Retina (tissue), 1 donor: ENCODE results near the gene SLC35C1.
A peak's percentile ranks its signal among the peaks of the same experiment; 100 is the strongest.
"Not testable (repeated sequence)": the region's sequence is repeated elsewhere in the genome, so short reads cannot be mapped to it uniquely, and the experiment has no call there.

ENCODE experiments used
- DNase-seq: peaks from one replicate; pipeline ENCODE4 v3.0.0-alpha.2; 2016

Gene SLC35C1

DNA sequence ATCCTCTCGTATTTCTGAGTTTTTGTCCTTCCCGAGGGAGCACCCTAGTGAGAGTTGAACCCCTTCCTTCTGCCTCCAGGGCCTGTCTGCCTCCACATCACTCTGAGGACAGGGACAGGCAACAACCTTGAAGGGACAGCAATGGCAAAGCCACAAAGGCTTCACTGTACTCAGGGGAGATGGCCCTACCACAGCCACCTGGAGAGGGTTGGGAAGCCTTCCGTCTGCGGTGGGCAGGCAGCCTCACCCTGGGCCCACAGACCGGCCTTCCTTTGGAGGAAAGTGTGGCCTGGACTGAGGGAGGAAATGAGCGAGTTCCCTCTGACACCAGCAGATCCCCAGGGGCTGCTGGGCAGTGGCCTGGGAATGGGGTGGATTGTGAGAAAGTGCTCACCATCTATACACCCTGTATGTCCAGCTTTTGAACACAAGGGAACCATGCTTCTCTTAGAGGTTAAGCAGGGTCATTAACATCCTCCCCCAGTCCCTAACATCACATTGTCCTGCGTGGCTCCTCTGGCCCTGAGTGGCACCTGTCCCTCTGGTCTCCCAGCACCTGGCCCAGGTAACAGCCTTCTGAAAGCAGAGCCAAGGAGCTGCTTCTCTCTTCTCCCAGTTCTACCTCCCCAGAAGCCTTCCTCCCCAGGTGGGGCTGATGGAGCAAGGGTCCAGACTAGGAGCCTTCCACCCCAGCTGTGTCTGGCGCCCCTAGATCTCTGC is 6.8 kb downstream of the SLC35C1 start:
- DNase-seq, result no peak

DNA sequence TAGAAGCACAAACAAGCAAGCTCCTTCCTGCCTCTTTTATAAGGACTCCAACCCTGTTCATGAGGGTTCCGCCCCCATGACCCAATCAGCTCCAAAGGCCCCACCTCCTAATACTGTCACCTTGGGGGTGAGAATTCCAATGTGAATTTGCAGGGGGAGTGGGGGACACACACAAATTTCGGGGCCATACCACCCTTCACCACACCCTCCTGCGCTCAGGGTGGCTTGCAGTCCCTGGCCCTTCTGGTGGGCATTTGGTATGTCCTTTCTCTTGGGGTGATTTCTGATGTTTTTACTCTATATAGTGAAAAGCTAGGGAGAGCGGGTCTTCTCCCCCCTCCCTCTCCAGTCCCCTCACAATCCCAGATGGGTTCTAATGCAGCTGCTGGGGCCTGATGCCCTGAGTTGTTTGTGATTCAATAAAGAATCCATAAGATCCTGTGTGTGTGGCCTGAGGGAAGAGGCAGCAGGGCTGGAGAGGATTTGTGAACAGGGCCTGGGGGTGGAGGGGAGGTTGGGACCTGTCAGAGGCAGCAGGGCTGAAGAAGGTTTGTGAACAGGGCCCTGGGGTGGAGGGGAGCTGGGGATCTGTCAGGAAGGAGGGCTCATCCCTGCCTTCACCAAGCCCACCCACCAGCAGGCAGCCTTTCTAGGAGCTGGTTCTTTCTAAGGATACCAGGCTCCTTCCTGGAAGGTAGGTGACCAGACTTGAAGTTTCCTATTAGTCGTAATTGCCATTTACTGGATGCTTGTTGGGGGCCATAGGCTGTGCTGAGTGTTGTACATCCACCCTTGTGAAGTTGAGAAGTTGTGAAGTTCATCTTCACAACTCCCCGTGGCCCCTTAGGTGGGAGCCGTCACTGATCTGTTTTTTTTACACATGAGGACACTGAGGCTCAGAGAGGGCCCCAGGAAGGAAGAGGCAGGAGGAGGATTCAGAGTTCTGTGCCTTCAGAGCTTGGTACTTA is 7.9 kb downstream of the SLC35C1 start:
- DNase-seq, result no peak

DNA sequence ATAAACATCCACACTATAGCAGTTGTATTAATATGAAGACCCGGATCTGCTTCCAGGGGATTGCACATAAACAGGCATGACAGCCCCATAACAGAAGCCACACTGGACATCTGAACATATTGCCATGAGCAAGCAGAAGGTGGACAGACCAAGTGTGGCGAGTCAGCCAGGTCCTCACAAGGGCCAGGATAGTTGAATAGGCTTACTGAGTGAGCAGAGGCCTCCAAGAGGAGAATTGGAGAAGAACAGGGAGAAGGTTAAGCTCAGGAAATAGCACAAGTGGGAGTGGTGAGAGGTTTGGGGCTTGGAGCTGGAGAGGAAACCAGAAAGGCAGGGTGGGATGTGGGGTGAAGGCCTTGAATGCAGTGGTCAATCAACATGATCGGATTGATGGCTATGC is 10.8 kb downstream of the SLC35C1 start:
- peak; percentile 8 for DNase-seq

DNA sequence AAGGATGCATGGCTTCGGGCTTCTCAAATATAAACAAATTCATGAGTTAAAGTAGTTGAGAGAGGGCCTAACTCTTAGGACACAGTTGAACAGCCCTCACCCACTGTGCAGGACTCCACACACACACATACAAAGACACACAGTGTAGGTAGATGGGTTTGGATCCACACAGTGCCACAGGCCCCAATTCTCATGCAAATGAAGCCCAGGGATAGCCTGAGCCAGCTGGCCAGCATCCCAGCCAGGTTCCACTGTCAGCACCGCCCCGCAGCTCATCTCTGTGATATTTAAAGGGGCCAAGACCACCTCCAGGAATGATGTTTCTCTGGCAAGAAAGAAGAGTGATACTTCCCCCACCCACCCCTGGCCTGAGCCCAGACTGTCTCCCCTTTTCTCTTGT is 11.7 kb downstream of the SLC35C1 start:
- DNase-seq, result no peak

DNA sequence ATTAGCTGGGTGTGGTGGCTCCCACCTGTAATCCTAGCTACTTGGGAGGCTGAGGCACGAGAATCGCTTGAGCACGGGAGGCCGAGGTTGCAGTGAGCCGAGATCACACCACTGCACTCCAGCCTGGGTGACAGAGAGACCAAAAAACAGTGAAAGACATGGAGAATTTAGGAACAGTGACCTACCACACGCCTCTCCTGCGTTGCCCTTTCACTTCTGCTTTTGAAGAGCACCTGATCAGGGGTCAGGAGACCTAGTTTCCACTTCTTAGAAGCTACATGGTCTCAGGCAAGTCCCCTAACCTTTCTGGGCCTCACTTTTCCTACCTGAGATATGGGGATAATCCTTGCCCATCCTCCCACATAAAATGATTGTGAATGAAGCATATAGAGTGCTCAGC is 12.2 kb downstream of the SLC35C1 start:
- DNase-seq, result no peak

DNA sequence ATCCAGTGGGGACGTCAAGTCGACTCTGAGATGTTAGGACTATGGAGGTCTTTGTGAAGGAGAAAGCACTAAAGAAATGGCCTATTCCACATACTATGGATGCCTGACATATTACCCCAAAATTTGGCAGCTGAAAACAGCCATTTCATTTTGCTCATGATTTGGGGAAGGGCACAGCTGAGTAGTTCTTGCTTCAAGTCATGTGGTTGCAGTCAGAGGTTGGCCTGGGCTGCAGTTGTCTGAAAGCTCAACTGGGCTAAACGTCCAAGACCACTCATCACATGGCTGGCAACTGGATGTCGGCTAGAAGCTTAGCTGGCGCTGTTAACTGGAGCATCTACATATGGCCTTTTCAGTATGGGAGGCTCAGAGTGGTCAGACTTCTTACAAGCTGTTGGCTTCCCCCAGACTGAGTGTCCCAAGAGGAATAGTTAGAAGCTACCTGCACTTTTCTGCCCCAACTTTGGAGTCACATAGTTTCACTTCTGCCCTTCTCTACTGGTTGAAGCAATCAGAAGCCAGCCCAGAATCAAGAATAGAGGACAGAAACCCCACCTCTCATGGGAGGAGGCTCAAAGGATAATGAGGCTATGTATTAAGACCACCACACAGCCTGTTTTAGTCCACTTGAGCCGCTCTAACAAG is 14.1 kb downstream of the SLC35C1 start:
- no peak for DNase-seq

DNA sequence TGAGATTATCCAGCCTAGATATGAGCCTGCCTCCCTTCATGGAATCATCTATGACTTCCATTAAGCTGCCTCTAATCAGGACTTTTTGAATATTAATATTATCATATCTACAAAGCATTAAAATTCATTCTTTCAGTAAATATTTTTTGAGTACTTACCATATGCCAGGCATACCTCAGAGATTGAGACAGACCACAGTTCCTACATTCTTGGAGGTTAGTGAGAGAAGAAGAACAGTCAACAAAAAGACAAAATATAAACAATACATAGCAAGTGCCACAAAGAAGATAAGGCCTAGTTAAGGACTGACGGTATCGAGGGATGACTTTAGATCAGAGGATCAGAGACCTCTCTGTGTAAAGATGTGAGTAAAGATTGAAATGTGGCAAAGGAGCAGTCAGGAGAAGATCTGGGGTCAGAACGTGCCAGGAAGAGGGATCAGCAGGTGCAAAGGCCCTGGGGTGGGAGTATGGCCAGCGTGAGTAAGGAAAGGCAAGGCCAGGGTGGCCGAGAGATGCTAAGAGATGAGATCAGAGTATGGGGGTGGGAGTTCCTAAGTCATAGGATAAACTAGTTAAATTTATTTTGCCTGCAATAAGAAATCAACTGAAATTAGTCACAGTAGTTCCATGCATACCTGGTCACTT is 15.4 kb downstream of the SLC35C1 start:
- no peak for DNase-seq

DNA sequence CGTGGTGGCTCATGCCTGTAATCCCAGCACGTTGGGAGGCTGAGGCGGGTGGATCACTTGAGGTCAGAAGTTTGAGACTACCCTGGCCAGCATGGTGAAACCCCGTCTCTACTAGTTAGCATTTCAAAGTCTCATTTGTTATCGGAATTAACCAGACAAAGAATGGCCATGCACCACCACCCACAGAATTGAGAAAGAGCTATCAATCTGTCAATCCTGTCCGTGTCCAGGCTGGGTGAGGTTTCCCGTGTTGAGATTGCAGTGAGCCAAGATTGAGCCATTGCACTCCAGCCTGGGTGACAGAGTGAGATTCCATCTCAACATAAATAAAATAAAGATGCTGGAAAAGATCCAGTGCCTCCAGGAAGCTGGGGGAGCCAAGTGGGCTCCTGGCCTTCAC is 21.5 kb downstream of the SLC35C1 start:
- not testable (repeated sequence) for DNase-seq

DNA sequence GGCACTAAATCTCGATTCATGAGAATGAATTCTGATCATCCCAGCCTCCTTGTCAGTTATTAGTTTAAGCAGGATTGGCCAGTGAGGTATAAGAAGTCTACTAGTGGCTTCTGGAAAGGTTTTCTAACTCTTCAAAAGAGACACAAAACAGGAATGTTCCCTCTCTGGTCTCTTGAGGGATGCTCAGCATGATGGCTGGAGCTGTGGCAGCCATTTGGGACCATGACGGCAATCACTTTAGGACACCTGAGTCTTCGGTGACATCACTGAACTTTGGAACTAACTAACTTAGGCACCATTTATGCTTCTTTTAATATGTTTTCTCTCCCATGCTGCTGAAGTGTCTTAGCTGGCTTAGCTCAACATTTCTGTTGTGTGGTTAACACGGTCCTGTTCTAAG is 22.2 kb downstream of the SLC35C1 start:
- DNase-seq, result no peak

DNA sequence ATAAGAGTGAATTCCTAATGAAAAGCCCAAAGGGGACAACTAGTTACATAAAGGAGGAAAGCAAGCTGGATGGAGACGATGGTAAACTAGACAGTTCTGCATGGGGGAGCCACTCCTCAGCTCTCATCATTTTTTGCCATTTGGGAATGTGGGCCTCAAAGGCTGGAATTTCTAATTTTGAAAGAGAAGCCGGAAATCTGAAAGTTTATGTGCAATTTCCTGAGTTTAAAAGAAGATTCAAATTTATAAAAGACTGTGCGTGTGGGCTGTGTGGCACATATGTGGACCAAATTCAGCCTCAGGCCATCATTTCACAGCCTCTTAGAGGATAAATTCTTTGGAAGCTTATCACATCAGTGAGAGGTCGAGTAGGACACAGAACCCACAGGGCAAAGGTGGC is 24.0 kb downstream of the SLC35C1 start:
- peak; percentile 11 for DNase-seq

DNA sequence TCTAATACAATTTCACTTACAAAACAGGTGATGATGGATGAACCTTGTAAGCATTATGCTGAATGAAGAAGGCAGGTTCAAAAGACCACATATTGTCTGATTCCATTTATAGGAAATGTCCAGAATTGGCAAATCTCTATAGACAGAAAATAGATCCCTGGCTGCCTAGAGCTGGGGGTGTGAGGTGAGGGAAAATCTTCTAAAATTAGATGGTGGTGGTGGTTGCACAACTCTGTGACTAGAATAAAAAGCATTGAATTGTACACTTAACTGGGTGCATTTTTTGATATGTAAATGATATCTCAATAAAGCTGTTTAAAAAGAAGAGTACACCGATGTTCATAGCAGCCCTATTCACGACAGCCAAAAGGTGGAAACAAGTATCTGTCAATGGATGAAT is 25.6 kb downstream of the SLC35C1 start:
- no peak for DNase-seq

DNA sequence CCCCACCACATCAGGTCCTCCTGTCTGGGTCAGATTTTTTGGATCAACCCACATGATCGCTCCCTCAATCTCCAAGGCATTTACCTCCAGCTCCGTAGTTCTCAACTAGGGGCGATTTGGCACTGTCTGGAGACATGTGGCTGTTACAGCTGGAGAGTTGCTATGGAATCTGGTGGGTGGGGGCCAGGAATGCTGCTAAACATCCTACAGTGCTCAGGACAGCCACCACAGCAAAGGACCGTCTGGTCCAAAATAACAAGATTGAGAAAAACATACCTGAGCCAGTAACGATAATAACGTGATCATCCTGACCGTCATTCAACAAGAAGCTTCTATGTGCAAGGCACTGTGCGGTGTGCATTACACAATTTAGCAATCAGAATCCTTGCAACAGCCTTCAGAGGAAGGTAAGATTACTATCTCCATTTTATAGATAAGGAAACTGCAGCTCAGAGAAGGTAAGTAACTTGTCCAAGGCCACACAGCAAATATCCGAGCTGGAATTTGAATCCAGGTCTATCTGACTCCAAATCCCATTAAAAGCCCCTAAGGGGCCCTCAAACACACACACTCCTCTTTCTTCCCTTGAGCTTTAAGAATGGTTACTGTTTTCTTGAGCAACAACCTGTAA is 28.0 kb downstream of the SLC35C1 start:
- no peak for DNase-seq

DNA sequence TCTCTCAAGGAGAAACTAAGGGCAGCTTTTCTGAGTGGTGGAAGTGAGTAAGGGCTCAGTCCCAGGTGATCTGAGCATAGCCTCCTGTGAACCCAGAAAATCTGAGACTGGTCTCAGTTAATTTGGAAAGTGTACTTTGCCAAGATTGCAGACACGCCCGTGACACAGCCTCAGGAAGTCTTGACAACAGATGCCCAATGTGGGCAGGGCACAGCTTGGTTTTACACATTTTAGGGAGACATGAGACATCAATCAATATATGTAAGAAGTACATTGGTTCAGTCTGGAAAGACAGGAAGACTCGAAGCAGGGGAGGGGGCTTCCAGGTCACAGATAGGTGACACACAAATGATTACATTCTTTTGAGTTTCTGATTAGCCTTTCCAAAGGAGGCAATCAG is 28.8 kb downstream of the SLC35C1 start:
- DNase-seq, result no peak

DNA sequence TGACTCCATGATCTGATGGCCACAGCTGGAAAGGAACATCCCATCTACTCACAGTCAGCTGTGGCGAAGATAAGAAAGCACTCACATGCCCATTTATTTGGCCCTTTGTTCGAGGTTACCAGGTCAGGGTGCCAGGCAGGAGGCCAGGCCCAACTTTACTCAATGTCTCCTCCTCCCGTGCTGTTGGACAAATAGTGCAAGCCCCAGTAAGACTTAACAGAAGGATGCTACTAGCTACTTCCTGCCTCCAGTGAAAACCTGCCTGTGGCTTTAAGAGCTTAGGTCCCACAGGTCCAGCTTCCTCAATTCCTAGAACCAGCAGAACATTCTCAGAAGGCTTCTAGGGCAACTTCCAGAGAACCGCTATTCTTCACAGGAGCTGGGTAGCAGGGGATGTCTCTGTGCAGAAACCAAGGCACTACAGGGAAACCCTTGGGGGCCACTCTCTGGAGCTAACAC is 29.4 kb downstream of the SLC35C1 start:
- no peak for DNase-seq

DNA sequence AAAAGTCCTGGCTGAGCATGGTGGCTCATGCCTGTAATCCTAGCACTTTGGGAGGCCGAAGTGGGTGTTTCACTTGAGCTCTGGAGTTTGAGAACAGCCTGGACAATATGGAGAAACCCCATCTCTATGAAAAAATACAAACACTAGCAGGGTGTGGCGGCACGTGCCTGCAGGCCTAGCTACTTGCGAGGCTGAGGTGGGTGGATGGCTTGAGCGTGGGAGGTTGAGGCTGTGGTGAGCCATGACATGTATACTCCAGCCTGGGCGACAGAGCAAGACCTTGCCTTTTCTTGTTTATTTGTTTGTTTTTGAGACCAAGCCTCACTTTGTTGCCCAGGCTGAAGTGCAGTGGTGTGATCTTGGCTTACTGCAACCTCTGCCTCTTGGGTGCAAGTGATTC is 34.3 kb downstream of the SLC35C1 start:
- DNase-seq, result no peak

DNA sequence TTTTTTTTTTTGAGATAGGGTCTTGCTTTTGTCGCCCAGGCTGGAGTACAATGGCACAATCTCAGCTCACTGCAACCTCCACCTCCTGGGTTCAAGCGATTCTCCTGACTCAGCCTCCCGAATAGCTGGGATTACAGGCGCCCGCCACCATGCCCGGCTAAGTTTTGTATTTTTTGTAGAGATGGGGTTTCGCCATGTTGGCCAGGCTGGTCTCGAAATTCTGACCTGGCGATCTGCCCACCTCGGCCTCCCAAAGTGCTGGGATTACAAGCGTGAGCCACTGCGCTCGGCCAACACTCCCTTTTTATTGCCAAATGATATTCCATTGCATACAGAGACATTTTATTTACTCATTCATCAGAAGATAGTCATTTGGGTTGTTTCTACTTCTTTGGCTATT is 35.3 kb downstream of the SLC35C1 start:
- DNase-seq, result not testable (repeated sequence)

DNA sequence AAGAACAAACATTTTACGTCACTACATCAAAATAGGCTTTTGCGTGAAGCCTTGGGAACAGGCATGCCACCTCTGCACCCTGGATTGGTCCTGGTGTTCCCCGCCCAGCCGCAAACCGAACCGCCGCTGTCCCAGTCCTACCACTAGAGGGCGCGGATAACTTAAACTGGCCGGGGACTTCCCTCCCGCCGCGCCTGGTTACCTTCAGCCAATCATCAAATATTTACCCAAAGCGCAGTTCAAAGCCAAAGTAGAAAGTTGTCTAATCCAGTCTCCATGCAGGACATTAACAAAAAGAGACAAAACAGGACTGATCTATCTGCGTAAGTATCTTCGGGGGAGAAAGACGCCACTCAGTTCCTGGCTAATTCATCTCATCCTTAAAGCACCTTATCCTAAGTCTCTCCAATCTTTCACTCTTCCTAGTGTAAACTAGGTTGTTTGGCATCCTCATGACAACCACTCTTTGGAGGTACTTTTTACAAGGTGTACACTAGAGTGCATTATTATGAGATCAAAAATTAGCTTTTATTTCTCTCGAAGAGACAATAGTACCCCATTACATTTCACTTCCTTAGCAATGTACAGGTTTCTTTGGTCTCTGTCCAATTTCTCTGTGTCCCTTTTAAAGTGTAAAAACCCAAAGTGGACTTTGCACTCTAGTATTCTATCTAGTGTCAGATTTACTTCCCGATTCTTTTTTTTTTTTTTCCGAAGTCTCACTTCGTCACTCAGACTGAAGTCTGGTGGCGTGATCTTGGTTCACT is 38.4 kb downstream of the SLC35C1 start:
- DNase-seq, result peak; percentile 91

DNA sequence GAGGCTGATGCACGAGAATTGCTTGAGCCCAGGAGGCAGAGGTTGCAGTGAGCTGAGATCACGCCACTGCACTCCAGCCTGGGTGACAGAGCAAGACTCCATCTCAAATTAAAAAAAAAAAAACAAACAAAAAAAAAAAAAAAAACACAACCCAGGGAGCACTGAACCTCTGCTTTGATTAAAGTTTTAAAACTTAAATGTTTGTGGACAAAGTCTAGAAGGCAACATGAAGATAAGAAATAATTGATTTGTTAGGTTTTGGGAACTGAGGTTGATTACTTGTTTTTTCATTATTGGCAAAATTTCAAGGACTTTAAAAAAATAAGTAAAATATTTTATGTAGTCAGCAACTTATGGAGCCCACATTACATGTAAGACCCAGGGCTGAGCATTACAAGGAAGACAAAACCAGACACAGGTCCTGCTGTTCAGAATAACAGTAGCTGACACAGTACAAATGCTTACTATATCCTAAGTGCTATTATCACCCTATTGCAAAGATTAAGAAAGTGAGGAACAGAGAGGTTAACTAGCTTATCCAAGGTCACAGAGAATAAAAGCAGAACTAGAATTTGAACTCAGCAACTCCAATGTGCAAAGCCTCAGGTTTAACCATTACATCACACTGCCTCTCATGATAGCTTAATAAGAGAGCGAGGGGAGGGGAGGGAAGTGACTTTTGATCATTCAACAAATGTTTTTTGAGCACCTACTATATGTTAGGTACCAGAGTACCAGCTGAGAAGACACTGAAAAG is 40.1 kb downstream of the SLC35C1 start:
- no peak for DNase-seq

DNA sequence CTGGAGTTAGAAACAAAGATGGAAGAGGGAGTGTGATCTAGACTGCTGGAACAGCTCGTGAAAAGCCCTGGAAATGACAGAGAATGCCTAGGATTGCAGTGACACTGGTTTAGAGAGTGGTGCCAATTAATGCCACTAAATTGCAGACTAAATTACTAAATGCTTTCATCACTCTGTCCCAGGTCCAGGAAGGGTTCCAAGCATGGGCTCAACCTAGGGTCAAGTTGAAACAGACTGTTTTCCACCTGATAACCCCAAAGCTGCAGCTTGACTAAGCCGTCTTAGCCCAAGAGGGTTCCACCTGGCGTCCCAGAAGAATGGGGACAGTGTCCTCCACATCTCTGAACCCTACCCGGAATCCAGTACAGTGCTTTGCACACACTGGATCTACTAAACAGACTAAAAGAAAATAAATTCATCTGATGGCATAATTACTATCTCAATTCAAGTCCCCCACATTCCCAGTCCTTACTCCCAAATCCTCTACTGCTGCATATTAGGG is 41.3 kb downstream of the SLC35C1 start:
- no peak for DNase-seq
